ENCODE results near the gene GADD45A. TPM values are rescaled to one million over a fixed set of nuclear protein-coding genes. Genes with fewer than 3 reads are reported as not detected.

GADD45A gene
- total and polyA plus RNA-seq, 9 of the 15 experiments (the other 6 are each of a cell fraction or from before 2014, with no cell fraction given), result 21.3 to 156 (median 62.1) TPM

DNA sequence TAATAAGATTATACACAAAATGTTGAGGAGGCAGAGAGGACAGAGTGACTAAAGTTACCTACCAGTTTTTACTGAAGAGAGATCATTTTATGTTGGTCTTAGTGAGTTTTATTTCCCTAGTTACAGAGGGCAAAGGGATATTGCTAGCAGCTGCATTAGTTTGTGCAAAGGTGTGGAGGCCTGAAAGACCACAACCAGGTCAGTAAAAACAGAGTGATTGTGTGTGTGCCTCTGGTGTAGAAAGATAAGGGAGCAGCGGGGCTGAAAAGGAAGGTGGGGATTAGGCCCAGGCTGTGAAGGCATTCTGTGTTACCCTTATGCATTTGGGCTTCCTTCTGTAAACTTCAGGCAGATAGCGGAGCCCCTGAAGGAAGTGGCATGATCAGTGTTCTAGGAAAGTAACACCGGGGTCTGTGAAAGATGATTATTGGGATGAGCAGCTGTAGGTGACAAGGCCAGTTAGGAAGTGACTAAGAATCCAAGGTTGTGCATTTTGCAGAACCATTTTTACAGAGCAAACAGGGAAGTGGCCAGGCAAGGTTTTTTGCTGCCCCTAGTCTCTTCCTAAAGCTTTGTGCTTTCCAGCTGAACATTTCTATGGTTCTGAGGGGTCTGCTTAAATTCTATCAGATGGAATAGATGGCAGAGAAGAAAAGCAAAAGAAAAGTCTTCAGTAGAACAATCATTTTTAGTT is 3.7 kb downstream of the GADD45A start (continued):
- TF ChIP-seq FOXA3 (CRISPR knock-in tag; conservative IDR thresholded peaks at IDR 0.05 in 1 of 2, IDR thresholded peaks at IDR 0.05 in 1 of 2) (peak in 1 of 2 experiments; percentile 69; a peak in 2 of 4 replicates), CBX5 (IDR thresholded peaks at IDR 0.05; ENCODE audit: borderline replicate concordance, low read depth) (no peak), ZNF24 (IDR thresholded peaks at IDR 0.05) (peak; percentile 64; the same call in 1 of the 2 replicates), GTF2A2 (tag; IDR thresholded peaks at IDR 0.05) (no peak), NCOA2 (IDR thresholded peaks at IDR 0.05; ENCODE audit: partially characterized antibody in 2 of 2) (peak in 1 of 2 experiments; percentile 10), HLTF (IDR thresholded peaks at IDR 0.05) (peak; percentile 42; the same call in 1 of the 2 replicates), MEF2A (IDR thresholded peaks at IDR 0.05; ENCODE audit: control insufficient read depth, low read depth, low read length) (peak; percentile 73), MAZ (CRISPR knock-in tag; conservative IDR thresholded peaks at IDR 0.05 in 1 of 2, IDR thresholded peaks at IDR 0.05 in 1 of 2) (peak; percentile 50 to 70; a peak in 3 of 4 replicates), MAFF (IDR thresholded peaks at IDR 0.05; ENCODE audit: low read length) (no peak), ASH1L (IDR thresholded peaks at IDR 0.05; ENCODE audit: borderline replicate concordance, low read depth, partially characterized antibody) (peak; percentile 33), ARID2 (IDR thresholded peaks at IDR 0.05) (no peak), ZNF197 (CRISPR knock-in tag; IDR thresholded peaks at IDR 0.05; ENCODE audit: low read depth) (no peak), MCM3 (IDR thresholded peaks at IDR 0.05) (no peak), NFE2L1 (tag; IDR thresholded peaks at IDR 0.05; ENCODE audit: borderline replicate concordance, low read depth) (no peak)
- TF ChIP-seq, protein P1, sequence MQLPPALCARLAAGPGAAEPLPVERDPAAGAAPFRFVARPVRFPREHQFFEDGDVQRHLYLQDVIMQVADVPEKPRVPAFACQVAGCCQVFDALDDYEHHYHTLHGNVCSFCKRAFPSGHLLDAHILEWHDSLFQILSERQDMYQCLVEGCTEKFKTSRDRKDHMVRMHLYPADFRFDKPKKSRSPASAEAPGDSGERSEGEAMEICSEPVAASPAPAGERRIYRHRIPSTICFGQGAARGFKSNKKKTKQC (CRISPR knock-in tag; IDR thresholded peaks at IDR 0.05), result peak; percentile 39; the same call in 1 of the 2 replicates
- TF ChIP-seq, protein P2, sequence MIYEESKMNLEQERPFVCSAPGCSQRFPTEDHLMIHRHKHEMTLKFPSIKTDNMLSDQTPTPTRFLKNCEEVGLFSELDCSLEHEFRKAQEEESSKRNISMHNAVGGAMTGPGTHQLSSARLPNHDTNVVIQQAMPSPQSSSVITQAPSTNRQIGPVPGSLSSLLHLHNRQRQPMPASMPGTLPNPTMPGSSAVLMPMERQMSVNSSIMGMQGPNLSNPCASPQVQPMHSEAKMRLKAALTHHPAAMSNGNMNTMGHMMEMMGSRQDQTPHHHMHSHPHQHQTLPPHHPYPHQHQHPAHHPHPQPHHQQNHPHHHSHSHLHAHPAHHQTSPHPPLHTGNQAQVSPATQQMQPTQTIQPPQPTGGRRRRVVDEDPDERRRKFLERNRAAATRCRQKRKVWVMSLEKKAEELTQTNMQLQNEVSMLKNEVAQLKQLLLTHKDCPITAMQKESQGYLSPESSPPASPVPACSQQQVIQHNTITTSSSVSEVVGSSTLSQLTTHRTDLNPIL (CRISPR knock-in tag; IDR thresholded peaks at IDR 0.05), result no peak; the same call in 1 of the 2 replicates
- TF ChIP-seq, protein P3, sequence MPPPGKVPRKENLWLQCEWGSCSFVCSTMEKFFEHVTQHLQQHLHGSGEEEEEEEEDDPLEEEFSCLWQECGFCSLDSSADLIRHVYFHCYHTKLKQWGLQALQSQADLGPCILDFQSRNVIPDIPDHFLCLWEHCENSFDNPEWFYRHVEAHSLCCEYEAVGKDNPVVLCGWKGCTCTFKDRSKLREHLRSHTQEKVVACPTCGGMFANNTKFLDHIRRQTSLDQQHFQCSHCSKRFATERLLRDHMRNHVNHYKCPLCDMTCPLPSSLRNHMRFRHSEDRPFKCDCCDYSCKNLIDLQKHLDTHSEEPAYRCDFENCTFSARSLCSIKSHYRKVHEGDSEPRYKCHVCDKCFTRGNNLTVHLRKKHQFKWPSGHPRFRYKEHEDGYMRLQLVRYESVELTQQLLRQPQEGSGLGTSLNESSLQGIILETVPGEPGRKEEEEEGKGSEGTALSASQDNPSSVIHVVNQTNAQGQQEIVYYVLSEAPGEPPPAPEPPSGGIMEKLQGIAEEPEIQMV (tag; conservative IDR thresholded peaks at IDR 0.05; ENCODE audit: low read depth), result no peak
- TF ChIP-seq, protein P4, sequence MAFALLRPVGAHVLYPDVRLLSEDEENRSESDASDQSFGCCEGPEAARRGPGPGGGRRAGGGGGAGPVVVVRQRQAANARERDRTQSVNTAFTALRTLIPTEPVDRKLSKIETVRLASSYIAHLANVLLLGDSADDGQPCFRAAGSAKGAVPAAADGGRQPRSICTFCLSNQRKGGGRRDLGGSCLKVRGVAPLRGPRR (CRISPR knock-in tag; IDR thresholded peaks at IDR 0.05), result no peak
- TF ChIP-seq, protein P5, sequence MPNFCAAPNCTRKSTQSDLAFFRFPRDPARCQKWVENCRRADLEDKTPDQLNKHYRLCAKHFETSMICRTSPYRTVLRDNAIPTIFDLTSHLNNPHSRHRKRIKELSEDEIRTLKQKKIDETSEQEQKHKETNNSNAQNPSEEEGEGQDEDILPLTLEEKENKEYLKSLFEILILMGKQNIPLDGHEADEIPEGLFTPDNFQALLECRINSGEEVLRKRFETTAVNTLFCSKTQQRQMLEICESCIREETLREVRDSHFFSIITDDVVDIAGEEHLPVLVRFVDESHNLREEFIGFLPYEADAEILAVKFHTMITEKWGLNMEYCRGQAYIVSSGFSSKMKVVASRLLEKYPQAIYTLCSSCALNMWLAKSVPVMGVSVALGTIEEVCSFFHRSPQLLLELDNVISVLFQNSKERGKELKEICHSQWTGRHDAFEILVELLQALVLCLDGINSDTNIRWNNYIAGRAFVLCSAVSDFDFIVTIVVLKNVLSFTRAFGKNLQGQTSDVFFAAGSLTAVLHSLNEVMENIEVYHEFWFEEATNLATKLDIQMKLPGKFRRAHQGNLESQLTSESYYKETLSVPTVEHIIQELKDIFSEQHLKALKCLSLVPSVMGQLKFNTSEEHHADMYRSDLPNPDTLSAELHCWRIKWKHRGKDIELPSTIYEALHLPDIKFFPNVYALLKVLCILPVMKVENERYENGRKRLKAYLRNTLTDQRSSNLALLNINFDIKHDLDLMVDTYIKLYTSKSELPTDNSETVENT (CRISPR knock-in tag; IDR thresholded peaks at IDR 0.05), result no peak
- TF ChIP-seq, protein P6, sequence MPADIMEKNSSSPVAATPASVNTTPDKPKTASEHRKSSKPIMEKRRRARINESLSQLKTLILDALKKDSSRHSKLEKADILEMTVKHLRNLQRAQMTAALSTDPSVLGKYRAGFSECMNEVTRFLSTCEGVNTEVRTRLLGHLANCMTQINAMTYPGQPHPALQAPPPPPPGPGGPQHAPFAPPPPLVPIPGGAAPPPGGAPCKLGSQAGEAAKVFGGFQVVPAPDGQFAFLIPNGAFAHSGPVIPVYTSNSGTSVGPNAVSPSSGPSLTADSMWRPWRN (IDR thresholded peaks at IDR 0.05; ENCODE audit: low read depth), result peak; percentile 42; the same call in 1 of the 2 replicates
